Ishikawa (cell line): ENCODE measurements around the gene CDC42BPA.

ENCODE experiments used
- FOXM1 ChIP-seq: IDR thresholded peaks from 2 replicates; pipeline ENCODE4 v1.6.1; 2012; ENCODE audit warnings: low read depth, borderline replicate concordance
- NFIC ChIP-seq: IDR thresholded peaks from 2 replicates; pipeline ENCODE4 v1.6.1; 2012
- REST ChIP-seq: IDR thresholded peaks from 2 replicates; pipeline ENCODE4 v1.6.1; 2012; ENCODE audit warnings: low read depth, mild to moderate bottlenecking

- TF ChIP-seq FOXM1 = no peak
- no peak for TF ChIP-seq REST
- TF ChIP-seq NFIC = no peak
These were observed 99.3 kb downstream of the CDC42BPA start for GRCh38 chr1:227218870-227219573.
